ENCODE results near the gene PSME3IP1. TPM values are rescaled to one million over a fixed set of nuclear protein-coding genes. Genes with fewer than 3 reads are reported as not detected.
"Not testable (repeated sequence)": the region's sequence is repeated elsewhere in the genome, so short reads cannot be mapped to it uniquely, and the experiment has no call there.

PSME3IP1 gene
- total and polyA plus RNA-seq, 8 donors, result 27.9 to 63.3 (median 32.7) TPM

- Histone ChIP-seq H3K36me3 (no peaks in the 10 kb centered on the region), H3K27ac (no peak overlapping the region), H3K9me3 (no peaks in the 10 kb centered on the region), H3K4me3 (no peak overlapping the region), H3K27me3 (no peaks in the 10 kb centered on the region), H3K4me1 (no peaks in the 10 kb centered on the region)
- no peak for DNase-seq
- intact Hi-C loops (cut with DNase I), result no loop called here
- TF ChIP-seq, protein P1, sequence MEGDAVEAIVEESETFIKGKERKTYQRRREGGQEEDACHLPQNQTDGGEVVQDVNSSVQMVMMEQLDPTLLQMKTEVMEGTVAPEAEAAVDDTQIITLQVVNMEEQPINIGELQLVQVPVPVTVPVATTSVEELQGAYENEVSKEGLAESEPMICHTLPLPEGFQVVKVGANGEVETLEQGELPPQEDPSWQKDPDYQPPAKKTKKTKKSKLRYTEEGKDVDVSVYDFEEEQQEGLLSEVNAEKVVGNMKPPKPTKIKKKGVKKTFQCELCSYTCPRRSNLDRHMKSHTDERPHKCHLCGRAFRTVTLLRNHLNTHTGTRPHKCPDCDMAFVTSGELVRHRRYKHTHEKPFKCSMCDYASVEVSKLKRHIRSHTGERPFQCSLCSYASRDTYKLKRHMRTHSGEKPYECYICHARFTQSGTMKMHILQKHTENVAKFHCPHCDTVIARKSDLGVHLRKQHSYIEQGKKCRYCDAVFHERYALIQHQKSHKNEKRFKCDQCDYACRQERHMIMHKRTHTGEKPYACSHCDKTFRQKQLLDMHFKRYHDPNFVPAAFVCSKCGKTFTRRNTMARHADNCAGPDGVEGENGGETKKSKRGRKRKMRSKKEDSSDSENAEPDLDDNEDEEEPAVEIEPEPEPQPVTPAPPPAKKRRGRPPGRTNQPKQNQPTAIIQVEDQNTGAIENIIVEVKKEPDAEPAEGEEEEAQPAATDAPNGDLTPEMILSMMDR (IDR thresholded peaks at IDR 0.05), result no peak
- FAIRE-seq, result no peak
- ATAC-seq, result no peak
- 87 to 95% methylated on average over 4 of the region's 4 CpGs for WGBS, 2 donors
These were observed 74.9 kb downstream of the PSME3IP1 start for GRCh38 chr16:57110937-57111336.

- FAIRE-seq; H3K9me3 ChIP-seq; intact Hi-C loops (cut with DNase I); ATAC-seq; H3K4me3 ChIP-seq; H3K27ac ChIP-seq; DNase-seq; H3K36me3 ChIP-seq; H3K4me1 ChIP-seq; H3K27me3 ChIP-seq: not testable (repeated sequence)
- 88 to 94% methylated on average over 10 of the region's 10 CpGs for WGBS, 2 donors
These were observed 76.4 kb downstream of the PSME3IP1 start for GRCh38 chr16:57109259-57110105.

- H3K4me3 ChIP-seq, result no peak overlapping the region
- H3K36me3 ChIP-seq, result no peaks in the 10 kb centered on the region
- H3K27ac ChIP-seq, result no peak overlapping the region
- WGBS, 2 donors, result 55 to 66% methylated on average over 1 of the region's 1 CpG
- TF ChIP-seq, protein P1 (IDR thresholded peaks at IDR 0.05), result no peak
- FAIRE-seq, result no peak
- DNase-seq, result no peak
- ATAC-seq, result no peak
- intact Hi-C loops (cut with DNase I), result no loop called here
- no peaks in the 10 kb centered on the region for H3K4me1 ChIP-seq
- H3K27me3 ChIP-seq, result no peaks in the 10 kb centered on the region
- H3K9me3 ChIP-seq, result no peaks in the 10 kb centered on the region
These were observed 77.4 kb downstream of the PSME3IP1 start for GRCh38 chr16:57108432-57108831.

GRCh38 chr16:57107321-57107922, 78.4 kb downstream of the PSME3IP1 start:
- ATAC-seq (no peak), DNase-seq (no peak), FAIRE-seq (no peak)
- Histone ChIP-seq H3K27ac (no peak overlapping the region), H3K36me3 (no peaks in the 10 kb centered on the region), H3K27me3 (no peaks in the 10 kb centered on the region), H3K4me1 (no peaks in the 10 kb centered on the region), H3K4me3 (no peak overlapping the region), H3K9me3 (no peaks in the 10 kb centered on the region)
- TF ChIP-seq, protein P1 (IDR thresholded peaks at IDR 0.05), result no peak
- intact Hi-C loops (cut with DNase I), result no loop called here
- WGBS, 2 donors, result 77 to 82% methylated on average over 9 of the region's 9 CpGs

DNA sequence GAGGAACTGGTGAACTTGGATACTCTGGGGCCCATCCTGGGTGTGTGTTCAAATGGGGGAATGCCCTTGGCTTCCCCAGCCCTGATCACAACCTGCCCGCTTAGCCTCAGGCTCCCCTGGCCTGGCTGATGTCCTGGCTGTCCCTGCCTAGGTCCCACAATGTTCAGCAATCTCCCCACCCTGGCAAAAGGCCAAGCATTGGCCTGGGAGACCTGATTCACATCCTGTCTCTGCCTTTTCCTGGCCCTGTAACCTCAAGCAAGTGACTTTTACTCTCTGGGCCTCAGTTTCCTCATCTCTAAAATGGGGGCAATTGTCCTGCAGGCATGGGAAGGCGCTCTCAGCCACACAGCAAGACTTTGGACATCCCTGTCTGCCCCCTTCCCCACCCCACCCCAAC, 79.1 kb downstream of the PSME3IP1 start:
- no peak for ATAC-seq
- 94 to 97% methylated on average over 2 of the region's 2 CpGs for WGBS, 2 donors
- Histone ChIP-seq H3K9me3 (no peaks in the 10 kb centered on the region), H3K27me3 (no peaks in the 10 kb centered on the region), H3K36me3 (no peaks in the 10 kb centered on the region), H3K4me1 (no peaks in the 10 kb centered on the region), H3K27ac (no peak overlapping the region), H3K4me3 (no peak overlapping the region)
- FAIRE-seq, result no peak
- intact Hi-C loops (cut with DNase I), result no loop called here
- no peak for DNase-seq
- TF ChIP-seq, protein P1 (IDR thresholded peaks at IDR 0.05), result no peak
